ENCODE data around the gene TNFRSF8. TPM values are rescaled to one million over a fixed set of nuclear protein-coding genes. Genes with fewer than 3 reads are reported as not detected.
A peak's percentile ranks its signal among the peaks of the same experiment; 100 is the strongest.

The TNFRSF8 gene
- polyA plus RNA-seq, 1 donor from 2014 or later = 0.40 TPM

DNA sequence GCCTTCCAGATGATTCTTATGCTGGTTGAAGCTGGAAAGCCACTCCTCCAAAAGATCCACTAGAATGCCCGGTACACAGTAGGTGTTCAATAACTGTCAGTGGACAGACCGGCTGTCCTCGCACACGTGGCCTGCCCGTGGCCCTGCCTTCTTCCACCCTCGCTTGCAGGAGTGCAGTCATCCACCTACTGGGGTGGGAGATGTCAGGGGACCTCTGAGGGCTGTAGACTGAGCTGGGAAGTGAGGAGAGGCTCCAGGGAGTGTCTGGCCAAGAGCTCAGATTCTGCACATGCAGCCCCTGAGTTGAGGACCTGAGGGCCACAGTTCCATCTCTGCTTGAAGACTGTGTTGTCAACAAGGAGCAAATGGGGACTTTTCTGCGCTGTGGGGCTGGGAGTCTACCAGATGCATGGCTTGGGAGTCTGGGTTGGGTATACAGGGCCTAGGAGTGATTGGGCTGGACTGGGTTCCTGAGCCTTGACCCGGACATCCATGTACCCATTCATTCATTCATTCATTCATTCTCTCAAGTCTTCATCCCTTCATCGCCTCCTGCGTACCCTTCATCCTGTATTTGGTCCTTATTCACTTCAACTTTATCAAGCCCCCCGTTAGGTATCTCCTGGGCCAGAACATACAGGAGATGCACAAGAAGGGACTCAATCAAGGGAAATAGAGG, 99.5 kb downstream of the TNFRSF8 start:
- Mint-ChIP-seq H3K27me3 (no peaks in the 10 kb centered on the region), H3K4me1 (peaks cover 40 to 51% (median 50%) of the 10 kb centered on the region in 3 donors), H3K9me3 (no peaks in the 10 kb centered on the region)

DNA sequence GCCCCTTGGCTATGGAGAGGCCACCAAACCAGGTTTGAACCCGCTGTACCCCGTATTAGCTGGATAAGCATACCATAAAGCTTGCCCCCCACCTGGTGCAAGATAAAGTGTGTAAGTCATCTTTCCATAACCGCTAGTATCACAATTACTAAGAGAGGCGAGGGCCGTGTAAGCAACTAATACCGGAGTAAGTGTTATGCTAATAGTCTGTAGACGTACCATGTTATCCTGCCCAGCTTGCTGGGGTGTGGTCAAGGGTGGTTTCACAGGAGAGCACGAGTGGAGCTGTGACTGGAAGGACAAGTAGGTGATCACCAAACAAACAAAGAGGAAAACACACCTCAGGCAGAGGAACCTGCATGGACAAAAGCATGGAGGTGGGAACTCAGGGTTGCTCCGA, 100.1 kb downstream of the TNFRSF8 start:
- peaks cover 41 to 51% (median 51%) of the 10 kb centered on the region in 3 donors for H3K4me1 Mint-ChIP-seq
- no peaks in the 10 kb centered on the region for H3K27me3 Mint-ChIP-seq
- no peaks in the 10 kb centered on the region for H3K9me3 Mint-ChIP-seq
- peak overlapping the region; percentile 33 to 95 (median 39) for H3K27ac Mint-ChIP-seq
- H3K36me3 Mint-ChIP-seq = no peaks in the 10 kb centered on the region
- H3K4me3 Mint-ChIP-seq = peak overlapping the region in 1 of 4 donors; percentile 91

More for the DNA sequence above, 99.5 kb downstream of the TNFRSF8 start:
- H3K27ac Mint-ChIP-seq = peak overlapping the region in 2 of 3 donors; percentile 52 to 95
- H3K4me3 Mint-ChIP-seq = peak overlapping the region; percentile 21 to 91 (median 83)
- H3K36me3 Mint-ChIP-seq = peaks cover under 1% of the 10 kb centered on the region

DNA sequence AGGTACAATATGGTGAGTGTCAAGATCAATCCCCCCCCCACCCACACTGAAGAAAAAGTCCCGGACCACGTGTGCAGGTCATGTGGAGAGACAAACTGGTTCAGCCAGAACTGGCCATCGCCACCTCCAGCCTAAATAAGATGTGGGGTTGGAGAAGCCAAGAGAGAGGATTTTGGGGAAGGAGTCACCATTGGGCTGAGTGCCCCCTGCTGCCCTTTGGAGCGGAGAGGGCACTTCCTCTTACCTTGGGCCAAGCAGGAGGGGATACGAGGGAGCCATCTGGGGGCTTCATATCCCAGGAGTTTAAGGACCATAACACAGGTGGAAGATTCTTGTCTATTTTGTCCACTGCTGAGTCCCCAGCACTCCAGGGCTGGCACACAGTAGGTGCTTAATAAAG, 101.1 kb downstream of the TNFRSF8 start:
- Mint-ChIP-seq H3K4me3 (peak overlapping the region in 2 of 4 donors; percentile 12 to 91), H3K9me3 (no peaks in the 10 kb centered on the region), H3K27me3 (no peaks in the 10 kb centered on the region), H3K27ac (peak overlapping the region in 1 of 3 donors; percentile 33), H3K36me3 (no peaks in the 10 kb centered on the region), H3K4me1 (peaks cover 40 to 54% (median 53%) of the 10 kb centered on the region in 3 donors)

DNA sequence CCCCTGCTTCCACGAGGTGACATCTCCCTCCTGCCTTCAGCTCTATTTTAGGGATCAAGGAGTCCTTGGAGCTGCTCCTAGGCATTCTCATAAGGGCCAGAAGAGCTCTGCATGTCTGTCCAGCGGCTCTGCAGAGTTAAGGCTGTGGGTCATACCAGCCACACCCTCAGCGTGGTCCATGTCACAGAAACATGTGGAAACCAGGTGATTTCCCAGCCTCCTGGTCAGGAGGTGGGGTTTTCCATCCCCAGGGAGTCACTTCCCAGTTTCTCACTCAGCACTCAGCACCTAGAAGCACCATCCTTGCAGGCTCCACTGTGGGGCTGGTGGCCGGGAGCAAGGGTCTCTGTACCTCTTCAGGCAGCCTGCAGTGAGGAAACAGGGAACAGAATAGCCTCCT, 102.2 kb downstream of the TNFRSF8 start:
- Mint-ChIP-seq H3K9me3 (no peaks in the 10 kb centered on the region), H3K27me3 (no peaks in the 10 kb centered on the region), H3K4me3 (peak overlapping the region in 1 of 4 donors; percentile 91), H3K36me3 (no peaks in the 10 kb centered on the region), H3K4me1 (peaks cover 42 to 60% (median 54%) of the 10 kb centered on the region in 3 donors), H3K27ac (peak overlapping the region in 1 of 3 donors; percentile 30)

DNA sequence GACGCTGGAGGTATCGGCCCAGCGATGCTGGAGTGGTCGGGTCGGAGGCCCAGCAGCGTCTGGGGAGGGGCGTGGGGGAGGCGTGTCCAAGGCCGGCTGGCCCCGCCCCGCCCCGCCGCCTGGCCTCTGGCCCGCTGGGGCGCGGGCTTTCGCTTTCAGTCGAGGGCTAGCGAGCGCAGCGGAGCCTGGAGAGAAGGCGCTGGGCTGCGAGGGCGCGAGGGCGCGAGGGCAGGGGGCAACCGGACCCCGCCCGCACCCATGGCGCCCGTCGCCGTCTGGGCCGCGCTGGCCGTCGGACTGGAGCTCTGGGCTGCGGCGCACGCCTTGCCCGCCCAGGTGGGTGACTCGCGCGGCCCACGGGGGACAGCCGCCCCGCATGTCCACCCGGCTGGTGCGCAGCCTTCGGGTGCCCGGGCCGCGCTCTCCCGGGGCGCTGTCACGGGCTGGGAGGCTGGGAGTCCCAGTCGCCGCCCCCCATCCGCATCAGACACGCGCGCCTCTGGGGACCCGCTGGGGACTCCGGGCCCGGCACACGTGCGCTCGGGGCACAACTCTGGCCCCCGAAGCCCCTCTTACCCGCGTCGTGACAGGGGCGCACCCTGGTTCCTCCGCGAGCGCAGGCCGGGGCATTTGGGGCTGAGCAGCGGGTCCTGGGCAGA, 103.9 kb downstream of the TNFRSF8 start, which contains the start of gene TNFRSF1B:
TNFRSF1B (plus strand) TSS at position 158 of the 659 bp plus-strand sequence; CDS start at position 259, 101 bp downstream.
- Mint-ChIP-seq H3K36me3 (no peaks in the 10 kb centered on the region), H3K4me3 (peak within 1 kb of the TSS; percentile 97 to 100 (median 99)), H3K27ac (peak within 1 kb of the TSS; percentile 89 to 98 (median 97)), H3K4me1 (peaks cover 44 to 56% (median 55%) of the 10 kb centered on the region in 3 donors), H3K27me3 (no peaks in the 10 kb centered on the region), H3K9me3 (no peaks in the 10 kb centered on the region)

DNA sequence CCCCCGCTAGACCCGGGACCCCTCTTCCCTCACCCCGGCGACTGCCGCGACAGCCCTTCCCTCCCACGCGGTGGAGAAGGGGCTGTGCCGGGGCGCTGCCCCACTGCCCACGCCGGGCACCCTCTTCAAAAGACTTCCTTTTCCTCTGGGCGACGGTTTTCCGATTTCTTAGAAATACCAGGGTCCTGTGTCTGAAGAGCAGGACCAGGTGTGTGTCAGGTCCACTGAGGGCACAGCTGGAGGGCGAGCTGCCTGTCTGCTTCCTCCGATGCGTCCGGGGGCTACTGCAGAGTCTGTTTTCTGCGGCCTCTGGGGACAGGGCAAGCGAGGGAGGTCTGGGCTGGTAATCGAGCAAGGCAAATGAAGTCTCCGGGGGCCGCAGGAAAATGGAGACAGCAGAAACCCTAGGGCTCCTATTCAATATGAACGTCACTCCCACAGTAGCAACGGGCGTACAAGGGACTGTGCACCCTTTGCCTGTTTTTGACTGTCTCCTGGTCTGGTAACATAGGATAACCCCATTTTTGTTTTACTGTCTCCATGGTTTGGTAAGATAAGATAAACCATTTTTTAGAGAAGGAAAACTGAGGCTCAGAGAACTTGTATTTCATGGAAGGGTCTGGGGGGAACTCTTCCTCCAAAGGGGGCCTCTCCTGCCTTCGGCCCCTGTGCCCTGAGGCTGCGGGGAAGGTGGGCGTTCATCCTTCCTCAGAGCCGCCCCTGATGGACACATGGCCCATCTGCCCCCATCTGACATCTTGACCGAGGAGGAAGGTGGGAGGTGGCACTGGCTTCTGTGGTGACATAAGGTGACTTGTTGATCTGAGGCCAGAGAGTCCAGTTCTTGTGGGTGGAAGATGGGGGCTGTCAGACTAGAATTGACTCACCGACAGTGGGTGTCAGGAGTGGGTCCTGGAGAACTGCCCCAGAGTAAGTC, 104.7 kb downstream of the TNFRSF8 start:
- no peaks in the 10 kb centered on the region for H3K27me3 Mint-ChIP-seq

DNA sequence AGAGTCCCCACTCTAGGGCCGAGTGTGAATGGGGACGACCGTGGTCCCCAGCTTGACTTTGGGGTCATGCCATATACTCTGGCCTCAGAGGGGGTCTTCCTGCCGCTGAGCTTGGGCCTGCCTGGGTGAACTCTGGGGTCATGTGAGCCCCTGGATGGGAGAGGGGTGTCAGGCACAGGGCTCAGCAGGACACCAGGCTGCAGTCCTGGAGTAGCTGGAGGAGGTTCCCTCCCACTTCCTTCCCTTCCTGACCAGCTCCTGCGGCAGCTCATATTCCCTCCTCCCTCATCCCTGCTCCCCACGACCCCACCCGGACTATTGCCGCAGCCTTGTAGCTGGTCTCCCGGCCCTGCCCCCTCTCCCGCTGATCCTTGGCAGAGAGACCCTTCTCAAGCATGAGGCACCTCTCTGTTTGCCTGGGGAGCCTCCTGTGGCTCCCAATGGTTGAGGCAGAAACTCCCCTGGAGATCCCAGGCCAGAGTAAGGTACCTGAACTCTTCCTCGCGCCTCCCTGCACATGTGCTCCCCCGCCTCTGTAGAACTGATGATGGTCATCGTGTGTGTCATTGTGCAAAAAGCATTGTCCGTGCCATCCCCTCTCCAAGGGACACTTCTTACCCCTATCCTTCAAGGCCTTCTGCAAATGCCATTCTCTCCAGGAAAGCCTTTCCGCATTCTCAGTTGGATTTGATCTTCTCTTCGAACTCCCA, 105.5 kb downstream of the TNFRSF8 start:
- Mint-ChIP-seq H3K9me3 (no peaks in the 10 kb centered on the region), H3K36me3 (peaks cover 1% of the 10 kb centered on the region), H3K27me3 (no peaks in the 10 kb centered on the region), H3K4me3 (peak overlapping the region; percentile 97 to 100 (median 99)), H3K4me1 (peaks cover 46 to 57% (median 49%) of the 10 kb centered on the region in 3 donors), H3K27ac (peak overlapping the region; percentile 62 to 89 (median 65))

More for the DNA sequence above, 104.7 kb downstream of the TNFRSF8 start:
- Mint-ChIP-seq H3K36me3 (no peaks in the 10 kb centered on the region), H3K4me1 (peaks cover 45 to 56% (median 51%) of the 10 kb centered on the region in 3 donors), H3K9me3 (no peaks in the 10 kb centered on the region), H3K27ac (peak overlapping the region; percentile 89 to 98 (median 97)), H3K4me3 (peak overlapping the region; percentile 97 to 100 (median 99))

DNA sequence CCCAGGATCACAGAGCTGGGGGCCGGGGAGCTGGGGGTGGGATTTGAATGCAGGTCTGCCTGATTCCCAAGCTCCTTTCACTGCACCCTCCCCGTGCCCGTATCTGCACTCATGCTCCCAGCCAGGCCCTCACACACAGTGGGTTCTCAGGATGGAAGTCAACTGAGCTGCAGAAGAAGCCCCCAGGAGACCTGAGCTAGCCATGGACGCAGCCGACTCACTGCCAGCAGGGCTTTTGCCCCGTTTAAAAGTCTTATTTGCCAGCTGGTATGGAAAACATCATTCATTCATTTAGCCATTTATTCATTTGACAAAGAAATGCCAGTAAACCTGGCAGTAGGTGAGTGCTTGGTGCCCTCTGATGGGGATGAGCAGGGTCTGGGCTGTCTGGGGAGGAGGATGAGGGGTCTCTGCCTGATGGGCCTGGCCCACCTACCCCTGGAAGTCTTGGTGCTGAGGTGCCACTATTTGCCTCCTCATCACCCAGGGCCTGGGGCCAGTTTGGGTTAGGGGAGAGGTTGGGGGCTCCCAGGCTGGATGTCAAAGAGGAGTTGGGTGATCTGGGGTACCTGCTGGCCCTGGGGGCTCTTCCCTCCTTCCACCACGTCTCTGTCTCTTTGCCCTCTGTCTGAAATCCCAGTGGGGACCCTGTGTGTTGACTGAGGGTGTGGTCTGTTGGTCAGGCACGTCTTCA, 106.5 kb downstream of the TNFRSF8 start:
- H3K27me3 Mint-ChIP-seq = no peaks in the 10 kb centered on the region
- H3K9me3 Mint-ChIP-seq = no peaks in the 10 kb centered on the region
- H3K27ac Mint-ChIP-seq = peak overlapping the region; percentile 62 to 86 (median 78)
- peak overlapping the region in 2 of 4 donors; percentile 56 to 97 for H3K4me3 Mint-ChIP-seq
- H3K4me1 Mint-ChIP-seq = peaks cover 49 to 59% (median 50%) of the 10 kb centered on the region in 3 donors
- H3K36me3 Mint-ChIP-seq = peaks cover 1% of the 10 kb centered on the region

DNA sequence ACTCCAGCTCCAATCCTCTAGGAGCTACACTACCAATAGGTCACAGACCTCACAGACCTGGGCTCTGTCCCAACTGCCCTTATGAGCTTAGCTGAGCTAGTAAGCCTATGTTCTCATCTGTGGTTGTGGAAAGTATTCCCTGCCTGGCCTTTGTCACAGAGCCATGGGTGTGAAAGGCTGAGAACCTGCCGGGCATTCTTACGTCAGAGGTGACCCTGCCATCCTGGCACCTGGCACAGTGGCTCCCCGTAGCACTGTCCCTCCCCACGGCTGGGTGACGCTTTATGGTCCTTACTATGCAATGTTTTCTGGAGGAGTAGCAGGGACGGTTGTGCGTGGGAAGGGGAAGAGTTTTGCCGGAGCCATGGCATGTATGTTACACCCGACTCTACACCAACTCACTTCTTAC, 107.2 kb downstream of the TNFRSF8 start:
- no peaks in the 10 kb centered on the region for H3K9me3 Mint-ChIP-seq
- H3K4me1 Mint-ChIP-seq = peaks cover 50 to 59% (median 53%) of the 10 kb centered on the region in 3 donors
- peak overlapping the region in 3 of 4 donors; percentile 56 to 97 (median 71) for H3K4me3 Mint-ChIP-seq
- peak overlapping the region in 1 of 3 donors; percentile 86 for H3K27ac Mint-ChIP-seq
- H3K27me3 Mint-ChIP-seq = no peaks in the 10 kb centered on the region
- peaks cover 1% of the 10 kb centered on the region for H3K36me3 Mint-ChIP-seq

DNA sequence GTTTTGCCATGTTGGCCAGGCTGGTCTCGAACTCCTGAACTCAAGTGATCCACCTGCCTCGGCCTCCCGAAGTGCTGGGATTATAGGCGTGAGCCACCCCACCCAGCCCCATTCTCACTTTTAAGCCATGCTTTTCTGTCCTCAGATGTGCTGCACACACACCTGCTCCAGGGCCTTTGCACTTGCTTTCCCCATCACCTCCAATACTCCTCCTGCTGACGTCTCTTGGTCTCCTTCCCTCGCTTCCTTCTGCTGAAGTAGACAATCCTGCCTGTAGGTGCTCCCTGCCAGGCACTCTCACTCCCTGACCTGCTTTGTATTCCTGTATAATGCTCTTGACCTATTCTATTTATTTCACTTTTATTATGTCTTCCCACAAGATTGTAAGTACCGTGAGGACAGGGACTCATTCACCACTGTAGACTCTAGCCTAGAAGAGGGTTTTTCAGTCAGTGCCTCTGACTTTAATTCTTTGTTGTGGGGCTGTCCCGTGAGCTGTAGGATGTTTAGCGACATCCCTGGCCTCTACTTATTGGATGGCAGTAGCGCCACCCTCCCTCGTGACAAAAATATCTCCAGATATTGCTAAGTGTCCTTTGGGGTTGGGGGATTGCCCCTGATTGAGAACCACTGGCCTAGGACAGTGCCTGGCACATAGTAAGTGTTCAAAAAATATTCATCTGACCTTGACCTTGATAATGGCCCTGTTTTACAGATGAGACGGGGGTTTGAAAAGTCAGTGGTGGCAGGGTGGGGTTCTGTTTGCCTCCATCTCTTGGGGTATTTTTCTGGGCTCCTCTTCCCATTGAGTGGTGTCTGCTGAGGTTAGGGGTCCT, 108.3 kb downstream of the TNFRSF8 start:
- Mint-ChIP-seq H3K27me3 (no peaks in the 10 kb centered on the region), H3K4me1 (peaks cover 53 to 63% (median 54%) of the 10 kb centered on the region in 3 donors), H3K27ac (peak overlapping the region; percentile 94 to 98 (median 97)), H3K9me3 (no peaks in the 10 kb centered on the region), H3K4me3 (peak overlapping the region; percentile 18 to 84 (median 66)), H3K36me3 (peaks cover 1% of the 10 kb centered on the region)

DNA sequence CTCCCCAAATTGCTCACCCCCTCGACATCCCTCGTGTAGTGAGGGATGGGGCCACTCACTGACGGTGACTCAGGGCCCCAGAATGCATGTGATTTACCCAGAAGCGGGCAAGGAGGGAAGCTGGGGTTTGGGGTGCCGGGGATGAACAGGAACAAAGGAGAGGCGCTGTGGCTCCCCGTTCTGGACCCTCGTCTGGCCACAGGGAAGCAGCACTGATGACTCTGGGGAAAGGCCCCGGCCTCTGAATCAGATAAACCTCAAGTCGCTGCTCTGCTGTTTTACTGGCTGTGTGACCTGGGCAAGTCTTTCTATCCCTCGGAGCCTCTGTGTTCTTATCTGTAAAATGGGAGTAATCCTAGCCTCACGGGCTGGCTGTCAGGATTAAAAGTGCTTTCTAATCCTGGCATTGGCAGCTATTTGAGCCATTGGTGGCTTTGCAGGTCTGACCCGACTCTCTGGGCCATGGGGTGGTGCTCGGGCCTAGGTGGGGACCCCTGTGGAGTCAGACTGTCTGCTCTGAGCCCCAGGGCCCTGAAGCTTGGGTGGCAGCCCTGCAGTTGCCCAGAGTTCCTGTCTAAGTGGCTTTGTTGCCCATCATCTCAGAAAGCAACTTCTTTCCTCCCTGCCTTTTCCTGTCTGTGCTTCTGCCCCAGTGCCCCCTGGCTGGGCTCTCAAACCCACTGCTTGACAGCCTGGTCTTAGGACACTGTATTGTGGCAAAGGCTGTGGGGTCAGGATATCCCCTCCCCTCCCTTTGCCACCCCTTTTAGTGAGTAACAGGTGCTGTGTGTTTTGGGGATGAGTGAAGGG, 109.1 kb downstream of the TNFRSF8 start:
- peaks cover 1% of the 10 kb centered on the region for H3K36me3 Mint-ChIP-seq
- no peaks in the 10 kb centered on the region for H3K9me3 Mint-ChIP-seq
- peaks cover 55 to 66% (median 57%) of the 10 kb centered on the region in 3 donors for H3K4me1 Mint-ChIP-seq
- no peaks in the 10 kb centered on the region for H3K27me3 Mint-ChIP-seq
- peak overlapping the region; percentile 51 to 91 (median 80) for H3K4me3 Mint-ChIP-seq
- H3K27ac Mint-ChIP-seq = peak overlapping the region; percentile 94 to 98 (median 97)

DNA sequence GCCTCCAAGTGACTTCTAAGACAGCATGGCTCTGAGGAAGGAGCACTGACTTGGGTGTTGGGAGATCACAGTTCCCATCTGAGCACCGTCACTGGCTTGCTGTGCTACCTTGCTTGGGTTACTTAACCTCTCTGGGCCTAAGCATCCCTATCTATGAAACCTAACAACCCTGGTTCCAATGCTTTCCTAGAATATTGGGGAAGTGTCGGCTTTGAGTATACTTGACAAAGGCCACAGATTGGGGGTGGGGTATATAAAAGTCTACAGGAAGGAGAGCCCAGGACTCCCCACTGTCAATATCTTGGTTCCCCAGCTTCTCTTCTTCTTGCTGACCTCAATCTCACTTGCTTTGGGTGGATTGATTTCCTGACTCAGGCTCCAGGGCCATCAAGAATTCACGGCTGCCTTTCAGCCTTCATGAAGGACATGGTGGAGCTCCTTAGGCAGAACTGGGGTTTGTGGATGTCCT, 110.0 kb downstream of the TNFRSF8 start:
- peaks cover 1% of the 10 kb centered on the region for H3K36me3 Mint-ChIP-seq
- H3K9me3 Mint-ChIP-seq = no peaks in the 10 kb centered on the region
- H3K27me3 Mint-ChIP-seq = no peaks in the 10 kb centered on the region
- H3K4me1 Mint-ChIP-seq = peaks cover 54 to 68% (median 55%) of the 10 kb centered on the region in 3 donors
- H3K27ac Mint-ChIP-seq = peak overlapping the region; percentile 94 to 98 (median 97)
- peak overlapping the region in 3 of 4 donors; percentile 80 to 91 (median 80) for H3K4me3 Mint-ChIP-seq
